KMS-11 (cell line): Measurements from ENCODE around the gene GPX7.

Experiments
- H2AFZ ChIP-seq: fragments of 200-600 bp; sonication (generic); 2 replicates; pipeline ENCODE4 v1.6.1; 2016; ENCODE audit warnings: antibody characterized with exemption, mixed run types, low read depth
- H3K27ac ChIP-seq: fragments of 200-600 bp; sonication (generic); 2 replicates; pipeline ENCODE4 v1.6.1; 2016; ENCODE audit warnings: mild to moderate bottlenecking, mixed run types
- H3K27me3 ChIP-seq: fragments of 200-600 bp; sonication (generic); 2 replicates; pipeline ENCODE4 v1.6.1; 2017; ENCODE audit warnings: mild to moderate bottlenecking, low read depth, mixed run types, moderate library complexity; ENCODE audit not compliant: insufficient read depth
- H3K36me3 ChIP-seq: fragments of 200-600 bp; sonication (generic); 2 replicates; pipeline ENCODE4 v1.6.1; 2017; ENCODE audit warnings: mild to moderate bottlenecking, mixed run types; ENCODE audit not compliant: insufficient read depth
- H3K4me1 ChIP-seq: fragments of 200-600 bp; sonication (generic); 2 replicates; pipeline ENCODE4 v1.6.1; 2016; ENCODE audit warnings: mild to moderate bottlenecking, low read depth, mixed run types; ENCODE audit not compliant: poor library complexity, severe bottlenecking
- H3K4me2 ChIP-seq: fragments of 200-600 bp; sonication (generic); 2 replicates; pipeline ENCODE4 v1.7.0; 2016; ENCODE audit warnings: mild to moderate bottlenecking, mixed run types
- H3K4me3 ChIP-seq: fragments of 200-600 bp; sonication (generic); IDR thresholded peaks from 2 replicates; pipeline ENCODE4 v1.6.1; 2017; ENCODE audit warnings: low read depth, low read length, mixed read lengths; ENCODE audit not compliant: insufficient read depth
- H3K79me2 ChIP-seq: fragments of 200-600 bp; sonication (generic); 2 replicates; pipeline ENCODE4 v1.6.1; 2016; ENCODE audit warnings: low read depth, mixed run types; ENCODE audit not compliant: insufficient read depth
- H3K9ac ChIP-seq: fragments of 200-600 bp; sonication (generic); 2 replicates; pipeline ENCODE4 v1.6.1; 2016; ENCODE audit warnings: mild to moderate bottlenecking, mixed run types
- H4K20me1 ChIP-seq: fragments of 200-600 bp; sonication (generic); 2 replicates; pipeline ENCODE4 v1.6.1; 2016; ENCODE audit warnings: mild to moderate bottlenecking, mixed run types; ENCODE audit not compliant: insufficient read depth
- TF ChIP-seq, protein P1 (sequence below): fragments of 200-600 bp; sonication (generic); conservative IDR thresholded peaks from 2 replicates; pipeline ENCODE4 v1.6.1; 2017; ENCODE audit warnings: low read depth, mild to moderate bottlenecking, antibody characterized with exemption, low read length, moderate library complexity, mixed read lengths

Gene GPX7

DNA sequence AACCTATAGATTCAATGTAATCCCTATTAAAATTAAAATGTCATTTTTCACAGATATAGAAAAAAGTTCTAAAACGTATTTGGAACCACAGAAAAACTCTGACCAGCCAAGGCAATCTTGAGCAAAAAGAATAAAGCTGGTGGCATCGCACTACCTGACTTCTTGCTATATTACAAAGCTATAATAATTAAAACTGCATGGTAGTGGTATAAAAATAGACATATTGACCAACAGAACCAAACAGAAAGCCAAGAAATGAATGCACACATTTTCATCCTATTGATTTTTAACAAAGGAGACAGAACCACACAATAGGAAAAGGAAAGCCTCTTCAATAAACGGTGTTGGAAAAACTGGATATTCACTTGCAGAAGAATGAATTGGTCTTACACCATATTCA, 21.6 kb downstream of the GPX7 start:
- no peaks in the 10 kb centered on the region for H3K79me2 ChIP-seq
- no peaks in the 10 kb centered on the region for H4K20me1 ChIP-seq
- H3K27me3 ChIP-seq: no peaks in the 10 kb centered on the region
- TF ChIP-seq, protein P1, sequence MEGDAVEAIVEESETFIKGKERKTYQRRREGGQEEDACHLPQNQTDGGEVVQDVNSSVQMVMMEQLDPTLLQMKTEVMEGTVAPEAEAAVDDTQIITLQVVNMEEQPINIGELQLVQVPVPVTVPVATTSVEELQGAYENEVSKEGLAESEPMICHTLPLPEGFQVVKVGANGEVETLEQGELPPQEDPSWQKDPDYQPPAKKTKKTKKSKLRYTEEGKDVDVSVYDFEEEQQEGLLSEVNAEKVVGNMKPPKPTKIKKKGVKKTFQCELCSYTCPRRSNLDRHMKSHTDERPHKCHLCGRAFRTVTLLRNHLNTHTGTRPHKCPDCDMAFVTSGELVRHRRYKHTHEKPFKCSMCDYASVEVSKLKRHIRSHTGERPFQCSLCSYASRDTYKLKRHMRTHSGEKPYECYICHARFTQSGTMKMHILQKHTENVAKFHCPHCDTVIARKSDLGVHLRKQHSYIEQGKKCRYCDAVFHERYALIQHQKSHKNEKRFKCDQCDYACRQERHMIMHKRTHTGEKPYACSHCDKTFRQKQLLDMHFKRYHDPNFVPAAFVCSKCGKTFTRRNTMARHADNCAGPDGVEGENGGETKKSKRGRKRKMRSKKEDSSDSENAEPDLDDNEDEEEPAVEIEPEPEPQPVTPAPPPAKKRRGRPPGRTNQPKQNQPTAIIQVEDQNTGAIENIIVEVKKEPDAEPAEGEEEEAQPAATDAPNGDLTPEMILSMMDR: no peak
- H3K4me1 ChIP-seq: no peaks in the 10 kb centered on the region
- H3K36me3 ChIP-seq: no peaks in the 10 kb centered on the region
- no peak overlapping the region for H2AFZ ChIP-seq
- H3K4me2 ChIP-seq: no peak overlapping the region
- H3K27ac ChIP-seq: no peak overlapping the region
- no peak overlapping the region for H3K4me3 ChIP-seq
- no peak overlapping the region for H3K9ac ChIP-seq

DNA sequence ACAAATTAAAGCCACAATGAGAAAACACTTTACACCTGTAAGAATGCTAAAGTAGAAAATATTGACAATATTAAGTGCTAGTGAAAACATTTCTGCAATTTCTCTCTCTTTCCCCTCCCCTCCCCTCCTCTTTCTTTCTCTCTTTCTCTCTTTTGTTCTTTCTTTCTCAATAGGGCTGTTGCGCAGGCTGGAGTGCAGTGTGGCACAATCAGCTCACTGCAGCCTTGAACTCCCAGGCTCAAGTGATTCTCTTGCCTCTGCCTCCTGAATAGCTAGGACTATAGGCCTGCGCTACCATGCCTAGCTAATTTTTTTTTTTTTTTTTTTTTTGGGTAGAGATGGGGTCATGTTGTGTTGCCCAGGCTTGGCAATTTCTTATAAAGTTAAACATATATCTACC, 24.9 kb downstream of the GPX7 start:
- Histone ChIP-seq H3K36me3 (no peaks in the 10 kb centered on the region), H3K4me1 (no peaks in the 10 kb centered on the region), H3K4me3 (no peak overlapping the region), H3K79me2 (no peaks in the 10 kb centered on the region), H2AFZ (no peak overlapping the region), H3K9ac (no peak overlapping the region), H3K27me3 (no peaks in the 10 kb centered on the region), H3K27ac (no peak overlapping the region), H3K4me2 (no peak overlapping the region), H4K20me1 (no peaks in the 10 kb centered on the region)
- TF ChIP-seq, protein P1: no peak

DNA sequence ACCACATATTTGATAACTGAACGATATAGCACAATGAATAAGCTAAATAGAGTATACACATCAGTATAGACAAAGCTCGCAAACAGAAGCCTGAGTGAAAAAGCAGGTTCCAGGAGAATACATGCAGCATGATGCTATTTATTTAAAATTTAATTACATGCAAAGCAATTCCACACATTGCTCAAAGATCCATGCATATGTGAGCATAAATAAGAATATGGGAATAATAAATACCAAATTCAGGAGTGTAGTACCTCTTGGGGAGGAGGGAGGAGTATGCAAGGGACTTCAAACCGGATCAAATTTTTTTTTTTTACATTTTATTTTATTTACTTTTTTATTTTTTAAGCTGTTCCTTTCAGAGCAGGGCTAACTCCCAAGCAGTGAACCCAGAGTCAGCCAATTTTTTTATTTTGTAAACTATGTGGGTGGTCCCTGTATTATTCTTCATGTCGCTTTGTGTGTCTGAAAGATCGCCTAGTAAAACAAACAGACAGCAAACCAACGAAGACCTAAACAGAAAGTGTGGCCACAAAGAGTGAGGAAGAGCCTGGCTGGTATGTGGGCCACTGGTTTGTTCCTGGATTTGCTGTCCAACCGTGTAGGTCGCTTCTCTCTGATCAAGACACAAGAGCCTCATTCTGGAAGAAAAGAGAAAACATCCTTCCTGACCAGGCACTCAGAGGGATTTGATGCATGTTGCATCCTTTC, 26.6 kb downstream of the GPX7 start:
- TF ChIP-seq, protein P1: no peak
- H4K20me1 ChIP-seq: no peaks in the 10 kb centered on the region
- no peaks in the 10 kb centered on the region for H3K27me3 ChIP-seq
- H3K27ac ChIP-seq: no peak overlapping the region
- H3K79me2 ChIP-seq: no peaks in the 10 kb centered on the region
- H2AFZ ChIP-seq: no peak overlapping the region
- H3K9ac ChIP-seq: no peak overlapping the region
- no peaks in the 10 kb centered on the region for H3K4me1 ChIP-seq
- no peak overlapping the region for H3K4me2 ChIP-seq
- no peak overlapping the region for H3K4me3 ChIP-seq
- no peaks in the 10 kb centered on the region for H3K36me3 ChIP-seq

DNA sequence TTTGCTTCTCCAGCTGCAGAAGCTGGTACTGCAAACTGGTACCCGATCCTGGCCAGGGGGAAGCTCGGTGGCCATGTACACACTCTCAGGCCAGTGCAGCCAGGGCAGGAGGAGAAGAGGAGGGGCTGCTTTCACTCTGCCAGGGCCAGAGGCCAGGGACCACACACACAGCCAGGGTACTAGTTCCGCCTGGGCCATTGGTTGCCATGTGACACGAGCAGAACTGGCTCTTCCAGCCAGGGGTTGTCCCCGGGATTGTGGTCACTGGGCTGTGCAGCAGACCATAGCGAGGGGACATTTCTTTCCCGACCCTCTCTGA, 27.1 kb downstream of the GPX7 start:
- H3K4me3 ChIP-seq: no peak overlapping the region
- no peaks in the 10 kb centered on the region for H3K36me3 ChIP-seq
- no peaks in the 10 kb centered on the region for H3K79me2 ChIP-seq
- H3K27me3 ChIP-seq: no peaks in the 10 kb centered on the region
- H3K4me1 ChIP-seq: no peaks in the 10 kb centered on the region
- H3K27ac ChIP-seq: no peak overlapping the region
- no peaks in the 10 kb centered on the region for H4K20me1 ChIP-seq
- H2AFZ ChIP-seq: no peak overlapping the region
- no peak overlapping the region for H3K9ac ChIP-seq
- H3K4me2 ChIP-seq: no peak overlapping the region
- TF ChIP-seq, protein P1: no peak
